Measurements from ENCODE around the gene TNFAIP3. TPM values are rescaled to one million over a fixed set of nuclear protein-coding genes. Genes with fewer than 3 reads are reported as not detected.

TNFAIP3 gene
- total and polyA plus RNA-seq, 12 donors = 2.9 to 33.3 (median 7.8) TPM

- ATAC-seq (no peak), DNase-seq (no peak)
- Histone ChIP-seq H3K9me3 (no peaks in the 10 kb centered on the region), H3K27me3 (no peaks in the 10 kb centered on the region), H3K4me1 (peaks cover 0 to 32% (median 0%) of the 10 kb centered on the region in 9 donors), H3K36me3 (no peaks in the 10 kb centered on the region), H3K4me3 (no peak overlapping the region), H3K27ac (no peak overlapping the region)
- no peak for TF ChIP-seq CTCF (IDR thresholded peaks at IDR 0.05)
- intact Hi-C loops (cut with DNase I) = no loop called here
- WGBS, 2 donors = 92 to 95% methylated on average over 3 of the region's 3 CpGs
Measured at GRCh38 chr6:137851669-137852068, 15.4 kb upstream of the TNFAIP3 start.

- Histone ChIP-seq H3K36me3 (no peaks in the 10 kb centered on the region), H3K27ac (no peak overlapping the region), H3K4me1 (peaks cover 0 to 29% (median 0%) of the 10 kb centered on the region in 9 donors), H3K4me3 (no peak overlapping the region), H3K27me3 (no peaks in the 10 kb centered on the region), H3K9me3 (no peaks in the 10 kb centered on the region)
- no peak for TF ChIP-seq CTCF (IDR thresholded peaks at IDR 0.05)
- ATAC-seq (no peak), DNase-seq (no peak)
- WGBS, 2 donors = 83 to 86% methylated on average over 3 of the region's 3 CpGs
- intact Hi-C loops (cut with DNase I) = no loop called here
Measured at GRCh38 chr6:137852346-137852745, 14.7 kb upstream of the TNFAIP3 start.

GRCh38 chr6:137852811-137853210 is 14.2 kb upstream of the TNFAIP3 start:
- H3K27me3 ChIP-seq = no peaks in the 10 kb centered on the region
- no peak overlapping the region for H3K4me3 ChIP-seq
- H3K9me3 ChIP-seq = no peaks in the 10 kb centered on the region
- intact Hi-C loops (cut with DNase I) = no loop called here
- TF ChIP-seq CTCF (IDR thresholded peaks at IDR 0.05) = no peak
- peaks cover 0 to 24% (median 0%) of the 10 kb centered on the region in 9 donors for H3K4me1 ChIP-seq
- ATAC-seq (no peak), DNase-seq (no peak)
- H3K27ac ChIP-seq = no peak overlapping the region
- H3K36me3 ChIP-seq = no peaks in the 10 kb centered on the region
- 95 to 98% methylated on average over 1 of the region's 1 CpG for WGBS, 2 donors

- Histone ChIP-seq H3K27ac (no peak overlapping the region), H3K4me1 (peaks cover 0 to 15% (median 0%) of the 10 kb centered on the region in 9 donors), H3K4me3 (no peak overlapping the region), H3K9me3 (no peaks in the 10 kb centered on the region), H3K36me3 (no peaks in the 10 kb centered on the region), H3K27me3 (no peaks in the 10 kb centered on the region)
- WGBS, 2 donors = 89 to 93% methylated on average over 7 of the region's 7 CpGs
- DNase-seq (no peak), ATAC-seq (no peak)
- intact Hi-C loops (cut with DNase I) = no loop called here
- no peak for TF ChIP-seq CTCF (IDR thresholded peaks at IDR 0.05)
Measured at GRCh38 chr6:137853569-137854213, 13.4 kb upstream of the TNFAIP3 start.
